PFSK-1 (cell line): ENCODE measurements around the gene ATP11A.

Experiments
- POLR2AphosphoS5 ChIP-seq: IDR thresholded peaks from 2 replicates; pipeline ENCODE4 v1.6.1; 2012; ENCODE audit warnings: low read depth, mild to moderate bottlenecking, control low read depth, low read length, moderate library complexity
- SIN3A ChIP-seq: IDR thresholded peaks from 2 replicates; pipeline ENCODE4 v1.6.1; 2012; ENCODE audit warnings: mild to moderate bottlenecking, low read length, moderate library complexity, borderline replicate concordance; ENCODE audit not compliant: insufficient read depth
- TAF1 ChIP-seq: IDR thresholded peaks from 2 replicates; pipeline ENCODE4 v1.6.1; 2012; ENCODE audit warnings: low read length, control low read depth, borderline replicate concordance; ENCODE audit not compliant: insufficient read depth

DNA sequence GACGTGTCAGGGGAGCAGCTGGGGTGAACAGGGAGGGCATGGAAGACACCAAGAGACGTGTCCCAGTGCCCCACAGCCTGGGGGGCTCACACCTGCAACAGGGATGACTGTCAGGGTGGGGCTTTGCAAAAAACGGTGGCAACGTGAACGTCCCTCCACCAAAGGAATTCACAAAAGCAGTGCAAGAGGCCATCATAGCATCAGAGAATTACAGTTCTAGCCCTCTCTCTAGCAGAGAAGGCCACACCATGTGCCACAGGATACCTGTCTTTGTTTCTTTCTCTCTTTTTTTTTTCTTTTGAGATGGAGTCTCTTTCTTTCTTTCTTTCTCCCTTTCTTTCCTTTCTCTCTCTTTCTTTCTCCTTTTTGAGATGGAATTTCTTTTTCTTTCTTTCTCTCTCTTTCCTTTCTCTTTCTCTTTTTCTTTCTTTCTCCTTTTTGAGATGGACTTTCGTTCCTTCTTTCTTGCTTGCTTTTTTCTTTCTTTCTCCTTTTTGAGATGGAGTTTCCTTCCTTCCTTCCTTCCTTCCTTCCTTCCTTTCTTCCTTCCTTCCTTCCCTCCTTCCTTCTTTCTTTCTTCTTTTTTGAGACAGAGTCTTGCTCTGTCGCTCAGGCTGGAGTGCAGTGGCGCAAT lies 17.1 kb upstream of the ATP11A start:
- no peak for TF ChIP-seq TAF1
- TF ChIP-seq POLR2AphosphoS5, result no peak
- TF ChIP-seq SIN3A, result no peak
